22Rv1 (cell line): Measurements from ENCODE around the gene TNNI3K.

ENCODE experiments used
- ZFX ChIP-seq: fragments of 450-650 bp; IDR thresholded peaks from 2 replicates; pipeline ENCODE4 v1.6.1; 2017; ENCODE audit warnings: antibody characterized with exemption, borderline replicate concordance
- TF ChIP-seq, protein P1 (sequence below): fragments of 450-650 bp; IDR thresholded peaks from 2 replicates; pipeline ENCODE4 v1.5.1; 2017; ENCODE audit warnings: mild to moderate bottlenecking

DNA sequence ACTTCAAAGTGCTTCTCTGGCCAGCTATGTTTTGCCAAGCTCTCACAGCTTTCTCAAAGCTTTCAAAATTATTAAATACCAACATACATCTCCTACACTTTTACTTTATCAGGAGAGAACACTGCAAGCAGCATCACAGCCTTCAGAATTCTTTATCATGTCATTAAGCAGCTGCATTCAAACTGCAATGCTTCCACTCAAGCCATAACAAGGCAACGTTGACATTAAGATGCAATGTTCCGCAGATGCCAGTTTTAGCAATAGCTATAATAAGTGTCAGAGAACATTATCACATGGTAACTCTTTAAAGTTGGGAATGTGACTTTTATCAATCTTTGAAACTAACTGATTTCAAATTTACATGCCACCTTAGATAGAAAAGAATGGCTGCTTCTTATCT lies 185.3 kb downstream of the TNNI3K start:
- TF ChIP-seq, protein P1, sequence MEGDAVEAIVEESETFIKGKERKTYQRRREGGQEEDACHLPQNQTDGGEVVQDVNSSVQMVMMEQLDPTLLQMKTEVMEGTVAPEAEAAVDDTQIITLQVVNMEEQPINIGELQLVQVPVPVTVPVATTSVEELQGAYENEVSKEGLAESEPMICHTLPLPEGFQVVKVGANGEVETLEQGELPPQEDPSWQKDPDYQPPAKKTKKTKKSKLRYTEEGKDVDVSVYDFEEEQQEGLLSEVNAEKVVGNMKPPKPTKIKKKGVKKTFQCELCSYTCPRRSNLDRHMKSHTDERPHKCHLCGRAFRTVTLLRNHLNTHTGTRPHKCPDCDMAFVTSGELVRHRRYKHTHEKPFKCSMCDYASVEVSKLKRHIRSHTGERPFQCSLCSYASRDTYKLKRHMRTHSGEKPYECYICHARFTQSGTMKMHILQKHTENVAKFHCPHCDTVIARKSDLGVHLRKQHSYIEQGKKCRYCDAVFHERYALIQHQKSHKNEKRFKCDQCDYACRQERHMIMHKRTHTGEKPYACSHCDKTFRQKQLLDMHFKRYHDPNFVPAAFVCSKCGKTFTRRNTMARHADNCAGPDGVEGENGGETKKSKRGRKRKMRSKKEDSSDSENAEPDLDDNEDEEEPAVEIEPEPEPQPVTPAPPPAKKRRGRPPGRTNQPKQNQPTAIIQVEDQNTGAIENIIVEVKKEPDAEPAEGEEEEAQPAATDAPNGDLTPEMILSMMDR, result no peak
- no peak for TF ChIP-seq ZFX
